ENCODE measurements around the gene RNF126.
A peak's percentile ranks its signal among the peaks of the same experiment; 100 is the strongest.
"Not testable (repeated sequence)": the region's sequence is repeated elsewhere in the genome, so short reads cannot be mapped to it uniquely, and the experiment has no call there.

The RNF126 gene

GRCh38 chr19:632579-633067 is 30.4 kb downstream of the RNF126 start:
- Histone ChIP-seq H4K8ac (ENCODE audit: low read depth, low read length) (no peak overlapping the region), H3K4me1 (ENCODE audit: control insufficient read depth in 2 of 2, insufficient read depth in 1 of 2, low read depth in 1 of 2, low read length in 2 of 2) (peaks cover 8% of the 10 kb centered on the region in 2 donors), H2BK12ac (ENCODE audit: low read length) (no peak overlapping the region), H3K9me3 (replicated peaks in 1 of 2; ENCODE audit: control insufficient read depth in 2 of 2, insufficient read depth in 1 of 2, low read depth in 1 of 2, low read length in 2 of 2) (no peaks in the 10 kb centered on the region), H4K91ac (ENCODE audit: low read depth, low read length, poor library complexity) (no peak overlapping the region), H2AK5ac (ENCODE audit: low read depth, low read length) (peak overlapping the region; percentile 81), H3K4me3 (ENCODE audit: low read length in 2 of 2) (peak overlapping the region; percentile 90 to 100), H3K27ac (replicated peaks; ENCODE audit: low read length) (peak overlapping the region; percentile 37), H3K18ac (ENCODE audit: low read length) (peak overlapping the region; percentile 83), H3K9ac (ENCODE audit: low read depth, low read length, poor library complexity) (peak overlapping the region; percentile 97), H3K4ac (ENCODE audit: low read length) (peak overlapping the region; percentile 46), H3K4me2 (ENCODE audit: insufficient read depth, low read length, poor library complexity, severe bottlenecking) (peak overlapping the region; percentile 96), H2BK5ac (ENCODE audit: low read length) (no peak overlapping the region), H2BK120ac (ENCODE audit: low read depth, low read length) (no peak overlapping the region), H3K79me1 (ENCODE audit: low read depth, low read length) (peaks cover 8% of the 10 kb centered on the region), H2BK15ac (ENCODE audit: low read length) (peak overlapping the region; percentile 26), H3K23ac (ENCODE audit: low read depth, low read length, poor library complexity) (peak overlapping the region; percentile 91), H3K27me3 (ENCODE audit: control insufficient read depth in 3 of 3, insufficient read depth in 3 of 3, low read depth in 1 of 3, low read length in 3 of 3) (no peaks in the 10 kb centered on the region), H2AFZ (ENCODE audit: low read length) (peak overlapping the region; percentile 87), H3K36me3 (replicated peaks in 1 of 2; ENCODE audit: control insufficient read depth in 2 of 2, insufficient read depth in 2 of 2, low read length in 2 of 2) (peaks cover 7 to 28% of the 10 kb centered on the region in 2 donors), H3K14ac (ENCODE audit: low read length) (peak overlapping the region; percentile 75)
- WGBS, 2 donors (ENCODE audit: extremely low coverage in 2 of 2, insufficient read length in 2 of 2, insufficient replicate concordance in 1 of 2): no CpG with 5 or more reads among the region's 35 CpGs
- DNase-seq (ENCODE audit: low spot score): peak; percentile 46

GRCh38 chr19:629961-630714 is 32.9 kb downstream of the RNF126 start:
- Histone ChIP-seq H3K23ac (ENCODE audit: low read depth, low read length, poor library complexity) (peak overlapping the region; percentile 43), H4K8ac (ENCODE audit: low read depth, low read length) (no peak overlapping the region), H3K14ac (ENCODE audit: low read length) (no peak overlapping the region), H2BK5ac (ENCODE audit: low read length) (peak overlapping the region; percentile 35), H2AK5ac (ENCODE audit: low read depth, low read length) (no peak overlapping the region), H3K18ac (ENCODE audit: low read length) (peak overlapping the region; percentile 11), H3K27me3 (ENCODE audit: control insufficient read depth in 3 of 3, insufficient read depth in 3 of 3, low read depth in 1 of 3, low read length in 3 of 3) (no peaks in the 10 kb centered on the region), H3K36me3 (replicated peaks in 1 of 2; ENCODE audit: control insufficient read depth in 2 of 2, insufficient read depth in 2 of 2, low read length in 2 of 2) (peaks cover 10 to 39% of the 10 kb centered on the region in 2 donors), H4K91ac (ENCODE audit: low read depth, low read length, poor library complexity) (no peak overlapping the region), H2BK12ac (ENCODE audit: low read length) (no peak overlapping the region), H3K4me3 (ENCODE audit: low read length in 2 of 2) (peak overlapping the region in 1 of 2 donors; percentile 39), H3K79me1 (ENCODE audit: low read depth, low read length) (peaks cover 12% of the 10 kb centered on the region), H3K4ac (ENCODE audit: low read length) (peak overlapping the region; percentile 37), H3K27ac (replicated peaks; ENCODE audit: low read length) (no peak overlapping the region), H3K4me2 (ENCODE audit: insufficient read depth, low read length, poor library complexity, severe bottlenecking) (no peak overlapping the region), H3K4me1 (ENCODE audit: control insufficient read depth in 2 of 2, insufficient read depth in 1 of 2, low read depth in 1 of 2, low read length in 2 of 2) (peaks cover 8% of the 10 kb centered on the region in 2 donors), H2AFZ (ENCODE audit: low read length) (no peak overlapping the region), H3K9ac (ENCODE audit: low read depth, low read length, poor library complexity) (no peak overlapping the region), H2BK120ac (ENCODE audit: low read depth, low read length) (no peak overlapping the region), H3K9me3 (replicated peaks in 1 of 2; ENCODE audit: control insufficient read depth in 2 of 2, insufficient read depth in 1 of 2, low read depth in 1 of 2, low read length in 2 of 2) (no peaks in the 10 kb centered on the region), H2BK15ac (ENCODE audit: low read length) (no peak overlapping the region)
- DNase-seq (ENCODE audit: low spot score): no peak
- WGBS, 2 donors (ENCODE audit: extremely low coverage in 2 of 2, insufficient read length in 2 of 2, insufficient replicate concordance in 1 of 2): no CpG with 5 or more reads among the region's 30 CpGs

GRCh38 chr19:629515-629914 is 33.5 kb downstream of the RNF126 start:
- not testable (repeated sequence) for DNase-seq (ENCODE audit: low spot score); H2BK5ac ChIP-seq (ENCODE audit: low read length); H3K18ac ChIP-seq (ENCODE audit: low read length); H3K9me3 ChIP-seq (replicated peaks in 1 of 2; ENCODE audit: control insufficient read depth in 2 of 2, insufficient read depth in 1 of 2, low read depth in 1 of 2, low read length in 2 of 2); H4K8ac ChIP-seq (ENCODE audit: low read depth, low read length); H3K23ac ChIP-seq (ENCODE audit: low read depth, low read length, poor library complexity); H2BK12ac ChIP-seq (ENCODE audit: low read length); H3K27ac ChIP-seq (replicated peaks; ENCODE audit: low read length); H2BK120ac ChIP-seq (ENCODE audit: low read depth, low read length); H3K27me3 ChIP-seq (ENCODE audit: control insufficient read depth in 3 of 3, insufficient read depth in 3 of 3, low read depth in 1 of 3, low read length in 3 of 3); H2BK15ac ChIP-seq (ENCODE audit: low read length); H3K4me3 ChIP-seq (ENCODE audit: low read length in 2 of 2); H4K91ac ChIP-seq (ENCODE audit: low read depth, low read length, poor library complexity); H2AK5ac ChIP-seq (ENCODE audit: low read depth, low read length); H3K4ac ChIP-seq (ENCODE audit: low read length); H3K9ac ChIP-seq (ENCODE audit: low read depth, low read length, poor library complexity); H3K4me1 ChIP-seq (ENCODE audit: control insufficient read depth in 2 of 2, insufficient read depth in 1 of 2, low read depth in 1 of 2, low read length in 2 of 2); H3K4me2 ChIP-seq (ENCODE audit: insufficient read depth, low read length, poor library complexity, severe bottlenecking); H2AFZ ChIP-seq (ENCODE audit: low read length)
- Histone ChIP-seq H3K79me1 (ENCODE audit: low read depth, low read length) (peaks cover 11% of the 10 kb centered on the region), H3K14ac (ENCODE audit: low read length) (peak overlapping the region; percentile 38), H3K36me3 (replicated peaks in 1 of 2; ENCODE audit: control insufficient read depth in 2 of 2, insufficient read depth in 2 of 2, low read length in 2 of 2) (peaks cover 11 to 46% of the 10 kb centered on the region in 2 donors)
- no CpG with 5 or more reads among the region's 25 CpGs for WGBS, 2 donors (ENCODE audit: extremely low coverage in 2 of 2, insufficient read length in 2 of 2, insufficient replicate concordance in 1 of 2)

GRCh38 chr19:628168-628567 is 34.8 kb downstream of the RNF126 start:
- peaks cover 4 to 14% of the 10 kb centered on the region in 2 donors for H3K4me1 ChIP-seq (ENCODE audit: control insufficient read depth in 2 of 2, insufficient read depth in 1 of 2, low read depth in 1 of 2, low read length in 2 of 2)
- H3K27me3 ChIP-seq (ENCODE audit: control insufficient read depth in 3 of 3, insufficient read depth in 3 of 3, low read depth in 1 of 3, low read length in 3 of 3): no peaks in the 10 kb centered on the region
- H4K91ac ChIP-seq (ENCODE audit: low read depth, low read length, poor library complexity): no peak overlapping the region
- H2AFZ ChIP-seq (ENCODE audit: low read length): no peak overlapping the region
- peaks cover 7% of the 10 kb centered on the region for H3K79me1 ChIP-seq (ENCODE audit: low read depth, low read length)
- H2BK12ac ChIP-seq (ENCODE audit: low read length): no peak overlapping the region
- no peak overlapping the region for H3K4me3 ChIP-seq (ENCODE audit: low read length in 2 of 2)
- H3K4ac ChIP-seq (ENCODE audit: low read length): no peak overlapping the region
- H4K8ac ChIP-seq (ENCODE audit: low read depth, low read length): no peak overlapping the region
- H3K9ac ChIP-seq (ENCODE audit: low read depth, low read length, poor library complexity): no peak overlapping the region
- no peak for DNase-seq (ENCODE audit: low spot score)
- H3K27ac ChIP-seq (replicated peaks; ENCODE audit: low read length): no peak overlapping the region
- H3K36me3 ChIP-seq (replicated peaks in 1 of 2; ENCODE audit: control insufficient read depth in 2 of 2, insufficient read depth in 2 of 2, low read length in 2 of 2): peaks cover 13 to 57% of the 10 kb centered on the region in 2 donors
- no peak overlapping the region for H2BK5ac ChIP-seq (ENCODE audit: low read length)
- no peak overlapping the region for H2BK15ac ChIP-seq (ENCODE audit: low read length)
- no peaks in the 10 kb centered on the region for H3K9me3 ChIP-seq (replicated peaks in 1 of 2; ENCODE audit: control insufficient read depth in 2 of 2, insufficient read depth in 1 of 2, low read depth in 1 of 2, low read length in 2 of 2)
- no peak overlapping the region for H3K18ac ChIP-seq (ENCODE audit: low read length)
- H3K23ac ChIP-seq (ENCODE audit: low read depth, low read length, poor library complexity): no peak overlapping the region
- no CpG with 5 or more reads among the region's 19 CpGs for WGBS, 2 donors (ENCODE audit: extremely low coverage in 2 of 2, insufficient read length in 2 of 2, insufficient replicate concordance in 1 of 2)
- no peak overlapping the region for H2BK120ac ChIP-seq (ENCODE audit: low read depth, low read length)
- no peak overlapping the region for H3K14ac ChIP-seq (ENCODE audit: low read length)
- H2AK5ac ChIP-seq (ENCODE audit: low read depth, low read length): no peak overlapping the region
- H3K4me2 ChIP-seq (ENCODE audit: insufficient read depth, low read length, poor library complexity, severe bottlenecking): no peak overlapping the region
